Hippocampal formation (tissue), 2 donors: ENCODE data around the gene CTCFL.

ENCODE experiments used
- DNase-seq, 2 donors: peaks; one replicate each; lab custom pipeline; 2025; lab: John Stamatoyannopoulos, UW

Gene CTCFL

DNA sequence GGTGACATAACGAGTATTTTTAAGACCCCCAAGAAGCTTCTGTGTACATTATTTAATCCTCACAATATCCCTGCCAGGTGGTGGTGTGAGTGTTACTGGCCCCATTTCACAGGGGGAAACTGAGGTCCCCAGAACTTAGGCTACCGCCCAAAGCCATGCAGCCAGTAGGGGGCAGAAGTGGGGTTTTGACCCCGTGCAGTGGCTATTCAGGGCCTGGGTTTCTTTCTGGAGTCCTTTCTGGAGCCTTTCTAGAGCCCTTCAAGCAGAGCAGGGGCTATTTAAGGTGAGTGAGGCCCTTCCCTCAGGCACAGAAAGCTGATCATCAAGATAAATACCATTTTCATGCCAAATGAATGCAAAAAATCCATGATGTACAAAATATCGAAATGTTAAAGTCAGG, 59.0 kb downstream of the CTCFL start:
- no peak for DNase-seq

GRCh38 chr20:57465486-57465885, 59.5 kb downstream of the CTCFL start:
- no peak for DNase-seq

DNA sequence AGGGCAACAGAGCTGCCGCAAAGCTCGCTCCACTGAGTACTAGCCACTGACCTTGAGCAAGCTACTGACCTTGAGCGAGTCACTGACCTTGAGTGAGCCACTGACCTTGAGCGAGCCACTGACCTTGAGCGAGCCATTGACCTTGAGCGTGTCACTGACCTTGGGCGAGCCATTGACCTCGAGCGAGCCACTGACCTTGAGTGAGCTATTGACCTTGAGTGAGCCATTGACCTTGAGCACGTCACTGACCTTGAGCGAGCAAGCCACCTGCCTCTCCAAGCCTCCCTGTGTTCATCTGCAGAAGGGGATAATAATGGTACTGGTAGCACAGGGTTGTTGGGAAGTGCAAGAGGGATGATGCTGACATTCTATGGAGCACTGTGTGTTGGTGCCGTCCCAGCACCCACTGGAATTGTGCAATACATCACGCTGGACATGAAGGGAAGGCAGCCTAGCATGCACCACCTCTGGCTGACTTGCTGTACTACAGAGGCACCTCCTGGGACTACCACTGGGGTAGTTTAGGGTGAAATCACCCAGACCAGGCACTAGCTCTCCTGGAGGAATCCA, 60.2 kb downstream of the CTCFL start:
- no peak for DNase-seq

DNA sequence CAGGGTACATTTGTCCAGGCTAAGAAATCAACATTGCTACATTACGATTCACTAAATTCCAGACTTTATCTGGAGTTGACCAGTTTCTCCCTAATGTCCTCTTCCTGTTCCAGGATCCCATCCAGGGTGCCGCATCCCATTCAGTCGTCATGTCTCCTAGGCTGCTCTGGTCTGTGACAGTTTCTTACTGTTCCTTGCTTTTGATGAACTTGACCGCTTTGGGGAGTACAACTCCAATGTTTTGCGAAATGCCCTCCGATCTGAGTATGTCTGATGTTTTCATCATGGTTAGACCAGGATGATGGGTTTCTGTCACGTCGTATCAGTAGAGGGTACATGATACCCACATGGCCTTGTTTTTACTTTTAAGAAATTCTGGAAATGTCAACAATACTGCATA, 62.2 kb downstream of the CTCFL start:
- DNase-seq = no peak

DNA sequence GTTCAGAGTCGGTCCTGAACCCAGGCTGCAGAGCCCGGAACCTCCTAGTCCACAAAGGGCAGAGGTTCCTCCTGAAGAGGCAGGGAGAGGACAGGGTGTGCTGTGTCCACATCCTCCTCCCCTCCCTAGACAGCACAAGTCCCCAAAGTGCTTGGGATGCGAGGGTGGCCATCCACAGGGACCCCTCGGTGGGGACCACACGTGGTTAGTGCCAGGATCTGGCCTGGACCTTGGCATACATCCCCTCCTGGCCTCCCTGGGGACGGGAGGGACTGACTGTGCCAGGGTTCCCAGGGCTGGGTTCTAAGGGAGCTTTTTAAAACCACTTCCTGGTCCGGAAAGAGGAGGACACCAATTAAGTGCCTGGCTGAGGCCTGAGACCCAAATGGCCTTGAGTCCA, 63.2 kb downstream of the CTCFL start:
- no peak for DNase-seq

DNA sequence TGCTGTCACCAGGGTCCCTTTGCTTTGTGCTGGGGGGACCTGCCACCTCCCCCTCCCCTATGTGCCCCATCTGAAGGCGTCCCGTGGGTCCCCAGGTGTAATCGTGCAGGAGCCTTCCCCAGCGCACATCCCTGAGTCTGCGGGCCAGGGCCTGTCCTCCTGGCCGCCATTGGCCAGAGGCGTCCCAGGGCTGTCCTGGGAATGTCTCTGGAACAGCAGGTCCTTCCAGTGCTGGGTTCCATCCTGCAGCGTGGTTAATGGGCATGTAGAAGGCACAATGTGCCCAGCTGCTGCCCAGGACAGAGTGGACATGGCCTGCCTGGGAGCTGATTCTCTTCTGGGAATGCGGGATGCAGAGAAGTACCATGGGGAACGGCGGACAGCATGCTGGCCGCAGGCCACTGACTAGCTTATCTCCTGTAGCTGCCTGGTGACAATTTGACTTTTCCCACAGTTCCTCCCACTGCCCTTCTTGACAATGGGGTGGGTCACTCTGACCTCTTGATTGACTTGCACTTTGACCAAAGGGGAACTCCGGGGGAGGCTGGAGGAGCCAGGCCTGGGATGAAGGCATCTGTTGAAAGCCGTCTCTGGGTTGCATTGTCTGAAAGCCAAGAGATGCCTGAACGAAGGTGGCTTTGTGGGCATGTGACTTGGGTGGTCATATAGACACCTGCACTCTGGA, 64.0 kb downstream of the CTCFL start:
- DNase-seq = no peak

DNA sequence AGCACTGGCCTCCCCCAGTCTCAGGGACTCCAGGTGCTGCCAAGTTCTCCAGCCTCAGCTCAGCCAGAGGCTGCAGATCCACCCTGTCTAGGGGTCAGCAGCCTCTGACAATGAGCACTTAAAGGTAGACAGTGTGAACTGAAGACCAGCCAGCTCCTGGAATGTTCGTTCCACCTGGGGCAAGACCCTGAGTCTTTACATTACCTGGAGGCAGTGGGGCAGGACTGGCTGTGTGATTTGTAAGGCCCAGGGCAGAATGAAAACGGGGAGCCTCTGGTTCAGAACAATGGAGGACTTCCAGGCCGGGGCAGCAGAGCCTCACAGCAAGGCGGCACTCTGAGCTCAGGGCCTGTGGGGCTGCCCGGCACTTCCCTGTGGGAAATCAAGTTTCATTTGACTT, 65.0 kb downstream of the CTCFL start:
- no peak for DNase-seq

DNA sequence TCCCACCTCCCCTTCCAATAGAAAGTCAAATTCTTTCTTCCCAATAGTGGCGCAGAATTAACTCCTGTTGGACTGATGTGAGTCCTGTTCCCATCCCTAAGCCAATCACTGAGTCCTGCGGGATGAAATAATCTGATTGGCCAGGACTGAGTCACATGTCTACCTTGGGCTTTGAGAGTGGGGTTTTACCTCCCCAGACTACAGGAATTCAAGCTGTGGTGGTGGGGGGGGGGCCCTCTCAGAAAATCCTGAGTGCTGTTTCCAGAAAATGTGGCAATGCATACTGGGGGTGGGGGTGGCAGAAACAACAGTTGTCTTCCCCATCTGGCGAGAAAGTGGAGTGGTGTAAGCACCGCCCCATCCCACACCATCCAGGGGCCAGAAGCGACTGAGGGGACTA, 65.7 kb downstream of the CTCFL start:
- DNase-seq = no peak

- peak; percentile 38 to 51 for DNase-seq
Observed at GRCh38 chr20:57458400-57459160, 66.4 kb downstream of the CTCFL start.

GRCh38 chr20:57457243-57458095, 67.5 kb downstream of the CTCFL start:
- DNase-seq = no peak

DNA sequence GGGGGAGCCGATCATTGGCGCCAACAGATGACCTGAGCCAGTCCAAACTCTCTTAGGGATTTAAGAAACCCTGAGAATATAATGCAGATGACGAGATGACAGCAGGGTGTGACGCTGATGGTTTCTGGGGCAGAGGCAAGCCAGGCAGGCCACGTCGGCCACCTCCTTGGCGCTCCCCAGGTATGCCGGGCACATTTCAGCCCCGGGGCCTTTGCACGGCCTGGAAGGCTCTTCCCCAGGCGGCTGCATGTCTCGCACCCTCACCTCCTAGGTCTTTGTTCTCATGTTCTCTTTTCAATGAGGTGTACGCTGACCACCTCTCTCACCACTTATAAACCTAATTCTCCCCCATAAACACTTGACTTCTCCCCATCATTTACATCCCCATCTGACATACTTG, 68.8 kb downstream of the CTCFL start:
- no peak for DNase-seq

- no peak for DNase-seq
Observed at GRCh38 chr20:57455386-57455785, 69.6 kb downstream of the CTCFL start.

- no peak for DNase-seq
Observed at GRCh38 chr20:57451795-57452661, 72.9 kb downstream of the CTCFL start.

- no peak for DNase-seq
Observed at GRCh38 chr20:57451431-57451794, 73.5 kb downstream of the CTCFL start.

DNA sequence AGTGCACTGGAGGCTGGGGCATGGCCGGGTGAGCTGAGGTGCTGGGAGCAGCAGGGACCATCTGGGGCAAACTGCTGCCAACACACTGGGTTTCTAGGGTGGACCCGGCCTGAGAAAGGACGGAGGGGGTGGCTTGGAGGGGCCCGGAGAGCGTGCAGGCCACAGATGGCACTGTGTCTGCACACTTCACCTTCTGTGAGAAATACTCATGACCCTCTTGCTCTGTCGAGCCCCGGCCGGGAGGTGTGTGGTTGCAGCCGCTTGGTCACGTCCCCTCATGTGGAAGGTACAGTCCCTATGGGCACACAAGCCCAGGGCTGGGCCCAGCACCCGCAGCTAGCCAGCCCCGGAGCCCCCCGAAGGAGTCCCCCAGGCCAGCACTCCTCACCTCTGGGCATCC, 74.0 kb downstream of the CTCFL start:
- no peak for DNase-seq

DNA sequence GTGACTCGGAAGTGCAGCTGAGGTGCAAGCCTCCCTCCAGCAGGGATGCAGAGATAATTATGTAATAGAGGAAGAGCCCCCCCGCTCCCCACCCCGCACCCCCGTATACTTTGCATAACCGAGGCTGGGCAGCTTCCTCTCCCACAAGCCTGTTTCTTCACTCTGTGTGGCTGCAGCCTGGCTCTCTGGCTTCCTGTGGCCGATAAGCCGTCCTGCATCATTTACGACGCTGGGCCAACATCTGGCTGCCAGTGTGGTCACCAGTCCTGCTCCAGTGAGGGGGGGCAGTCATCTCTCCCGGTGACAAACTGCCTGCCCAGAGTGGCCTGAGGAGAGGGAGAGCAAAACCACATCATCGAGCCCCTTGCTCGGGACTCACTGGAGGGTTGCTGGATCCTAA, 74.5 kb downstream of the CTCFL start:
- DNase-seq = peak in 1 of 2 donors; percentile 26

- DNase-seq = no peak
Observed at GRCh38 chr20:57449398-57450354, 75.3 kb downstream of the CTCFL start.

DNA sequence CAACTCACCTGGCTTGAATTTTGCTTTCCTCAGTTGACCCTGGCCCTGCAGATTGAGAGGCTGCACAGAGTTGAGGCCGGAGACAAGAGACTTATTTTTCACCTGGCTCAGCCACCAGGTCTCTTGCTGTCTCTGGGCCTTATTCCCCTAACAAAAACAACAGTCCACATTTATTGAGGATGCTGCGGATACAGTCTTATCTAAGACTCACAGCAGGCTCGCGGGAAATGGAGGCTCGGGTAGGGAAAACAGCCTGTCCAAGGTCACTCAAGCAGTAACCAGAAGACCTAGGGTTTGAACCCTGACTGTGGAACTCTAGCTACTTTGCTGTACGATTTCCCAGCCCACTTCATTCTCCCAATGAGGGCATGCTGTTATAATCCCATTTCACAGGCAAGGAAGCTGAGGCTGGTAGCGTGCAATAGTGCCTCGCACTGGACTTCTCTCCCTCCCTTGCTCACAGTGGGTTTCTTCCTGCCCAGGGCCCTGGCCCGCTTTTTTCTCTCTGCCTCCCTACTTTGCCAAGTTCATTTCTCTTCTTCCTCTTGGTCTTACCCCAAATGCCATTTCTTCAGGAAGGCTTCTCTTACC, 76.1 kb downstream of the CTCFL start:
- no peak for DNase-seq
